HepG2 (cell line): ENCODE results near the gene IGFBP5. TPM values are rescaled to one million over a fixed set of nuclear protein-coding genes. Genes with fewer than 3 reads are reported as not detected.

Experiments
- ATAC-seq: fragments of 200-7000 bp; cut with Tn5 transposase; 3 replicates; pipeline ENCODE4 v1.9.1; 2020; ENCODE audit warnings: mild to moderate bottlenecking, moderate library complexity
- BruUV-seq: library from RNA; stranded (reverse); fragments of 400-500 nt; replicated peaks from 2 replicates; lab custom pipeline; 2021; lab: Mats Ljungman, UMichigan
- CTCF ChIA-PET: fragments of 300-600 bp; formaldehyde crosslinking; extraction: SDS; loops from one replicate; lab custom pipeline; 2021; ENCODE audit warnings: low total read pairs, inconsistent platforms, low intra/inter-chr PET ratio; lab: Yijun Ruan, JAX
- POLR2A ChIA-PET: fragments of 350-600 bp; sonication (Branson Sonifier 250); formaldehyde crosslinking; loops from one replicate; lab custom pipeline; 2020; ENCODE audit warnings: antibody characterized with exemption, inconsistent platforms; lab: Yijun Ruan, JAX
- DNase-seq: peaks from one replicate; pipeline ENCODE4 v3.0.0-alpha.2; 2015; ENCODE audit warnings: low spot score
- FAIRE-seq: peaks from 3 replicates; lab custom pipeline; 2011; peaks lifted over from hg19 to GRCh38; lab: Jason Lieb, UNC
- H2AFZ ChIP-seq: one replicate; pipeline ENCODE4 v1.6.1; 2011; ENCODE audit warnings: low read length, inconsistent platforms
- H3K27ac ChIP-seq: fragments of 300-600 bp; 3 replicates; pipeline ENCODE4 v1.8.0; 2011; ENCODE audit warnings: mixed run types, mild to moderate bottlenecking, mixed read lengths, low read length, inconsistent platforms; ENCODE audit not compliant: insufficient read depth; ENCODE audit errors: extremely low read length
- H3K27me3 ChIP-seq, 2 experiments: fragments of 200-600 bp in 1 of 2; 2 replicates in 1 of 2; 3 replicates in 1 of 2; pipeline versions ENCODE4 v1.6.0 to v1.8.0; 2011; ENCODE audit warnings: low read length in 2 of 2, mild to moderate bottlenecking in 2 of 2, moderate library complexity in 2 of 2, inconsistent platforms in 1 of 2; ENCODE audit not compliant: insufficient read depth in 2 of 2, control insufficient read depth in 1 of 2
- H3K36me3 ChIP-seq, 2 experiments: fragments of 200-600 bp in 1 of 2; replicated peaks in 1 of 2; 2 replicates in 1 of 2; 3 replicates in 1 of 2; pipeline versions ENCODE4 v1.5.1 to v1.8.0; 2011; ENCODE audit warnings: low read length in 2 of 2, inconsistent platforms in 1 of 2; ENCODE audit not compliant: insufficient read depth in 2 of 2, control insufficient read depth in 1 of 2
- H3K4me1 ChIP-seq: 2 replicates; pipeline ENCODE4 v1.5.1; 2012; ENCODE audit warnings: low read length, inconsistent platforms; ENCODE audit not compliant: insufficient read depth
- H3K4me2 ChIP-seq: 2 replicates; pipeline ENCODE4 v1.6.0; 2011; ENCODE audit warnings: low read depth, low read length, inconsistent platforms
- H3K4me3 ChIP-seq, 3 experiments: fragments of 200-600 bp in 1 of 3; sonication (generic), shearing (Covaris generic) in 1 of 3; replicated peaks in 1 of 3; 2 replicates each; pipeline ENCODE4 v1.5.1; 2011 to 2016; ENCODE audit warnings: low read length in 3 of 3, inconsistent platforms in 2 of 3, low read depth in 2 of 3, mild to moderate bottlenecking in 2 of 3, control low read depth in 1 of 3, mixed read lengths in 1 of 3; ENCODE audit not compliant: insufficient read depth in 1 of 3
- H3K79me2 ChIP-seq: one replicate; pipeline ENCODE4 v1.6.1; 2011; ENCODE audit warnings: low read length, inconsistent platforms; ENCODE audit not compliant: insufficient read depth
- H3K9ac ChIP-seq: 2 replicates; pipeline ENCODE4 v1.6.0; 2011; ENCODE audit warnings: mild to moderate bottlenecking, low read depth, low read length, inconsistent platforms; ENCODE audit not compliant: insufficient read depth
- H3K9me3 ChIP-seq: 2 replicates; pipeline ENCODE4 v1.5.1; 2012; ENCODE audit warnings: mild to moderate bottlenecking, low read length
- H4K20me1 ChIP-seq: 2 replicates; pipeline ENCODE4 v1.6.0; 2011; ENCODE audit warnings: inconsistent platforms, mild to moderate bottlenecking, low read length, moderate library complexity; ENCODE audit not compliant: insufficient read depth
- AHDC1 ChIP-seq: sonication (generic); formaldehyde crosslinking; IDR thresholded peaks from 2 replicates; pipeline ENCODE4 v1.5.1; 2020; ENCODE audit warnings: mild to moderate bottlenecking, missing genetic modification reagents, borderline replicate concordance
- ERF ChIP-seq: IDR thresholded peaks from 2 replicates; pipeline ENCODE4 v1.6.1; 2018; ENCODE audit warnings: missing biosample characterization, missing genetic modification reagents
- SAP130 ChIP-seq: IDR thresholded peaks from 2 replicates; pipeline ENCODE4 v1.6.1; 2016; ENCODE audit warnings: low read depth
- THAP11 ChIP-seq: IDR thresholded peaks from 2 replicates; pipeline ENCODE4 v1.6.1; 2016; ENCODE audit warnings: missing biosample characterization, missing genetic modification reagents
- ZBTB8A ChIP-seq: sonication (generic); formaldehyde crosslinking; IDR thresholded peaks from 2 replicates; pipeline ENCODE4 v1.4.0; 2020; ENCODE audit warnings: mild to moderate bottlenecking, low read depth, missing genetic modification reagents, borderline replicate concordance
- ZNF225 ChIP-seq: sonication (generic); formaldehyde crosslinking; IDR thresholded peaks from 2 replicates; pipeline ENCODE4 v1.4.0; 2020; ENCODE audit warnings: mild to moderate bottlenecking, missing genetic modification reagents
- ZNF260 ChIP-seq: sonication (generic); formaldehyde crosslinking; IDR thresholded peaks from 2 replicates; pipeline ENCODE4 v1.4.0; 2020; ENCODE audit warnings: missing genetic modification reagents, low read depth, mild to moderate bottlenecking, borderline replicate concordance
- ZNF276 ChIP-seq: sonication (generic); formaldehyde crosslinking; IDR thresholded peaks from 2 replicates; pipeline ENCODE4 v1.4.0; 2020; ENCODE audit warnings: mild to moderate bottlenecking, low read depth, missing genetic modification reagents
- ZNF709 ChIP-seq: sonication (generic); formaldehyde crosslinking; IDR thresholded peaks from 2 replicates; pipeline ENCODE4 v1.5.0; 2020; ENCODE audit warnings: mild to moderate bottlenecking, missing genetic modification reagents
- WGBS: methylation state at CpG from one replicate; pipeline ENCODE4 v1.1.6; 2017; ENCODE audit warnings: low lambda C conversion rate; 5-methylcytosine and 5-hydroxymethylcytosine counted together
- in situ Hi-C: cut with HindIII; loops from 2 replicates; pipeline ENCODE4 v1.10.0; 2017; ENCODE audit warnings: low pct_unique_long_range_greater_than_20kb; ENCODE audit not compliant: extremely low pct_ligation_motif_present
- intact Hi-C: fragments of 100-400 bp; cut with micrococcal nuclease; formaldehyde crosslinking; loops from one replicate; pipeline ENCODE4 v1.10.0; 2022; ENCODE audit not compliant: unreplicated experiment
- polyA plus RNA-seq, 8 experiments: library from polyadenylated mRNA; depleted of rRNA in 3 of 8; stranded (reverse) in 7 of 8; unstranded in 1 of 8; fragments of >200 nt; fragmentation: Illumina TruSeq in 4 of 8; extraction: Trizol in 4 of 8; gene quantifications; 2 replicates each; pipeline versions ENCODE4 v1.2.1 to v1.2.3, GENCODE V29; 2011 to 2016; ENCODE audit warnings: low read depth in 4 of 8, missing spikeins in 1 of 8, mixed read lengths in 1 of 8; ENCODE audit not compliant: insufficient read depth in 1 of 8
- total RNA-seq, 5 experiments: library from RNA; depleted of rRNA; stranded (reverse); fragments of >200 nt; fragmentation: Illumina TruSeq; extraction: Trizol; gene quantifications; 2 replicates each; pipeline ENCODE4 v1.2.3, GENCODE V29; 2016; ENCODE audit warnings: low read depth in 1 of 5
- TF ChIP-seq, protein P1 (sequence below): sonication (generic); formaldehyde crosslinking; IDR thresholded peaks from 2 replicates; pipeline ENCODE4 v1.4.0; 2020; ENCODE audit warnings: missing genetic modification reagents, borderline replicate concordance
- TF ChIP-seq, protein P2 (sequence below): sonication (generic); formaldehyde crosslinking; IDR thresholded peaks from 2 replicates; pipeline ENCODE4 v1.8.0; 2022; ENCODE audit warnings: mild to moderate bottlenecking, missing genetic modification reagents, moderate library complexity

The IGFBP5 gene
- total and polyA plus RNA-seq, 2 of the 13 experiments (the other 11 are each of a cell fraction or from before 2014, with no cell fraction given): 0.15 TPM; not detected in 1

DNA sequence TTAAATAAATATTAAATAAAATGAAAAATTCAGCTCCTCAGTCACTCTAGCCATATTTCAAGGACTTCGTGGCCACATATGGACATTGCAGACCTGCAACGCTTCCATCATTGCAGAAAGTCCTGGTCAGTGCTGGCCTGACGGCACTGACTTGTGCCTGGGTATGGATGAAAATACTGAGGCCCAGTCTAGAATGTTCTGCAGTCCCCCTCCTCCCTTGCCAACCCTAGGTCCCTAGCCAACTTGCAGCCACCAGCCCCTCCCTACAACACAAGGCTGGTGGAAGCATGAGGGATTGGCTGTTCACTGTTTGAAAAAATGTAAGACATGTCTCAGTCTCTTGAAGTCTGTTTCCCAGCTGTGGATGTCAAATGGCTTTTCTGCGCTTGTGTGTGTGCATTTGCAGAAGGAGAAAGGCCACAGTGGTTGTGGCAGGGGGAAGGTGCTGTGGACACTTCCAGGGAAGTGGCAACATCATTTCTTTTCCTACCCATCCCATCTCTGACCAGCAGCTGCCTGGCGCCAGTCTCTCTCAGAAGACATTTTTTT lies 9.9 kb downstream of the IGFBP5 start (continued):
- no peak for TF ChIP-seq AHDC1 (CRISPR knock-in tag)
- no peak for TF ChIP-seq ERF (CRISPR knock-in tag)
- no peak for TF ChIP-seq ZBTB8A (CRISPR knock-in tag)

- FAIRE-seq: peak; percentile 75
- H3K4me1 ChIP-seq: no peaks in the 10 kb centered on the region
- CTCF ChIA-PET: interaction anchor here (1.1 kb wide), 1 partner anchor 826 kb away, joined by 3 read pairs; no protein-coding TSS in a partner anchor
- no peak overlapping the region for H3K4me2 ChIP-seq
- peak; percentile 61 for DNase-seq
- H3K9me3 ChIP-seq: no peaks in the 10 kb centered on the region
- intact Hi-C loops: loop anchor here (5.0 kb wide), 1 partner anchor 1073 kb away; no protein-coding TSS in a partner anchor
- no peak overlapping the region for H3K27ac ChIP-seq
- H4K20me1 ChIP-seq: no peaks in the 10 kb centered on the region
- H3K36me3 ChIP-seq: no peaks in the 10 kb centered on the region
- in situ Hi-C loops: loop anchor here (10.0 kb wide), 1 partner anchor 1071 kb away; no protein-coding TSS in a partner anchor
- H3K4me3 ChIP-seq: no peak overlapping the region
- H3K9ac ChIP-seq: no peak overlapping the region
- peaks cover 2 to 29% of the 10 kb centered on the region in 2 experiments; a peak in 3 of 5 replicates for H3K27me3 ChIP-seq
- 4% methylated on average over 3 of the region's 3 CpGs for WGBS
- H2AFZ ChIP-seq: no peak overlapping the region
- peak; percentile 78 for ATAC-seq
- POLR2A ChIA-PET: no interaction called here
- H3K79me2 ChIP-seq: no peaks in the 10 kb centered on the region
- no TSS peak for BruUV-seq
- TF ChIP-seq ZNF276 (CRISPR knock-in tag) (no peak), THAP11 (CRISPR knock-in tag) (peak; percentile 63), ZNF225 (CRISPR knock-in tag) (no peak), ZNF260 (CRISPR knock-in tag) (no peak), SAP130 (CRISPR knock-in tag) (0 out of 2 replicates have a peak, but pooled peaks have one; percentile 31), ZNF709 (CRISPR knock-in tag) (no peak)
- TF ChIP-seq, protein P1, sequence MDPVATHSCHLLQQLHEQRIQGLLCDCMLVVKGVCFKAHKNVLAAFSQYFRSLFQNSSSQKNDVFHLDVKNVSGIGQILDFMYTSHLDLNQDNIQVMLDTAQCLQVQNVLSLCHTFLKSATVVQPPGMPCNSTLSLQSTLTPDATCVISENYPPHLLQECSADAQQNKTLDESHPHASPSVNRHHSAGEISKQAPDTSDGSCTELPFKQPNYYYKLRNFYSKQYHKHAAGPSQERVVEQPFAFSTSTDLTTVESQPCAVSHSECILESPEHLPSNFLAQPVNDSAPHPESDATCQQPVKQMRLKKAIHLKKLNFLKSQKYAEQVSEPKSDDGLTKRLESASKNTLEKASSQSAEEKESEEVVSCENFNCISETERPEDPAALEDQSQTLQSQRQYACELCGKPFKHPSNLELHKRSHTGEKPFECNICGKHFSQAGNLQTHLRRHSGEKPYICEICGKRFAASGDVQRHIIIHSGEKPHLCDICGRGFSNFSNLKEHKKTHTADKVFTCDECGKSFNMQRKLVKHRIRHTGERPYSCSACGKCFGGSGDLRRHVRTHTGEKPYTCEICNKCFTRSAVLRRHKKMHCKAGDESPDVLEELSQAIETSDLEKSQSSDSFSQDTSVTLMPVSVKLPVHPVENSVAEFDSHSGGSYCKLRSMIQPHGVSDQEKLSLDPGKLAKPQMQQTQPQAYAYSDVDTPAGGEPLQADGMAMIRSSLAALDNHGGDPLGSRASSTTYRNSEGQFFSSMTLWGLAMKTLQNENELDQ (CRISPR knock-in tag): no peak
- TF ChIP-seq, protein P2, sequence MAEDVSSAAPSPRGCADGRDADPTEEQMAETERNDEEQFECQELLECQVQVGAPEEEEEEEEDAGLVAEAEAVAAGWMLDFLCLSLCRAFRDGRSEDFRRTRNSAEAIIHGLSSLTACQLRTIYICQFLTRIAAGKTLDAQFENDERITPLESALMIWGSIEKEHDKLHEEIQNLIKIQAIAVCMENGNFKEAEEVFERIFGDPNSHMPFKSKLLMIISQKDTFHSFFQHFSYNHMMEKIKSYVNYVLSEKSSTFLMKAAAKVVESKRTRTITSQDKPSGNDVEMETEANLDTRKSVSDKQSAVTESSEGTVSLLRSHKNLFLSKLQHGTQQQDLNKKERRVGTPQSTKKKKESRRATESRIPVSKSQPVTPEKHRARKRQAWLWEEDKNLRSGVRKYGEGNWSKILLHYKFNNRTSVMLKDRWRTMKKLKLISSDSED (CRISPR knock-in tag): no peak
Observed at GRCh38 chr2:216683846-216684245, 11.5 kb downstream of the IGFBP5 start.
